Vagina (tissue), 2 donors: ENCODE measurements around the gene IL1RAPL2.
"Not testable (repeated sequence)": the region's sequence is repeated elsewhere in the genome, so short reads cannot be mapped to it uniquely, and the experiment has no call there.

ENCODE experiments used
- POLR2A ChIP-seq, 2 donors: fragments of 450-650 bp; IDR thresholded peaks; one replicate each; pipeline ENCODE4 v1.6.1; 2017; ENCODE audit warnings: antibody characterized with exemption in 2 of 2, mild to moderate bottlenecking in 2 of 2, moderate library complexity in 2 of 2
- POLR2AphosphoS5 ChIP-seq, 2 donors: sonication (generic); formaldehyde crosslinking; IDR thresholded peaks; one replicate each; pipeline ENCODE4 v1.9.0; 2017; ENCODE audit warnings: antibody characterized with exemption in 2 of 2, mild to moderate bottlenecking in 2 of 2, low read depth in 1 of 2; ENCODE audit not compliant: insufficient read depth in 1 of 2
- TF ChIP-seq, protein P1 (sequence below), 3 experiments: fragments of 450-650 bp in 2 of 3; fragments of 200-600 bp in 1 of 3; sonication (generic) in 1 of 3; IDR thresholded peaks; one replicate each; pipeline ENCODE4 v1.5.1; 2017 to 2019; ENCODE audit warnings: antibody characterized with exemption in 3 of 3, mild to moderate bottlenecking in 2 of 3, moderate library complexity in 2 of 3

DNA sequence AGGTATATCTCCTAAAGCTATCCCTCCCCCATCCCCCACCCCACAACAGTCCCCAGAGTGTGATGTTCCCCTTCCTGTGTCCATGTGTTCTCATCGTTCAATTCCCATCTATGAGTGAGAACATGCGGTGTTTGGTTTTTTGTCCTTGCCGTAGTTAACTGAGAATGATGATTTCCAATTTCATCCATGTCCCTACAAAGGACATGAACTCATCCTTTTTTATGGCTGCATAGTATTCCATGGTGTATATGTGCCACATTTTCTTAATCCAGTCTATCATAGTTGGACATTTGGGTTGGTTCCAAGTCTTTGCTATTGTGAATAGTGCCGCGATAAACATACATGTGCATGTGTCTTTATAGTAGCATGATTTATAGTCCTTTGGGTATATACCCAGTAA, 348.7 kb downstream of the IL1RAPL2 start:
- not testable (repeated sequence) for TF ChIP-seq POLR2A (IDR thresholded peaks at IDR 0.05); POLR2AphosphoS5 (IDR thresholded peaks at IDR 0.05; ENCODE audit: insufficient read depth in 1 of 2, low read depth in 1 of 2)
- TF ChIP-seq, protein P1, sequence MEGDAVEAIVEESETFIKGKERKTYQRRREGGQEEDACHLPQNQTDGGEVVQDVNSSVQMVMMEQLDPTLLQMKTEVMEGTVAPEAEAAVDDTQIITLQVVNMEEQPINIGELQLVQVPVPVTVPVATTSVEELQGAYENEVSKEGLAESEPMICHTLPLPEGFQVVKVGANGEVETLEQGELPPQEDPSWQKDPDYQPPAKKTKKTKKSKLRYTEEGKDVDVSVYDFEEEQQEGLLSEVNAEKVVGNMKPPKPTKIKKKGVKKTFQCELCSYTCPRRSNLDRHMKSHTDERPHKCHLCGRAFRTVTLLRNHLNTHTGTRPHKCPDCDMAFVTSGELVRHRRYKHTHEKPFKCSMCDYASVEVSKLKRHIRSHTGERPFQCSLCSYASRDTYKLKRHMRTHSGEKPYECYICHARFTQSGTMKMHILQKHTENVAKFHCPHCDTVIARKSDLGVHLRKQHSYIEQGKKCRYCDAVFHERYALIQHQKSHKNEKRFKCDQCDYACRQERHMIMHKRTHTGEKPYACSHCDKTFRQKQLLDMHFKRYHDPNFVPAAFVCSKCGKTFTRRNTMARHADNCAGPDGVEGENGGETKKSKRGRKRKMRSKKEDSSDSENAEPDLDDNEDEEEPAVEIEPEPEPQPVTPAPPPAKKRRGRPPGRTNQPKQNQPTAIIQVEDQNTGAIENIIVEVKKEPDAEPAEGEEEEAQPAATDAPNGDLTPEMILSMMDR (IDR thresholded peaks at IDR 0.05), result not testable (repeated sequence)
